HEK293 (cell line): ENCODE measurements around the gene DIDO1.

Source experiments
- BCL11A ChIP-seq: fragments of 450-650 bp; formaldehyde crosslinking; IDR thresholded peaks from 2 replicates; pipeline ENCODE4 v1.5.1; 2016; ENCODE audit warnings: low read depth, missing biosample characterization, missing genetic modification characterization
- CTCF ChIP-seq: fragments of 450-650 bp; formaldehyde crosslinking; IDR thresholded peaks from 2 replicates; pipeline ENCODE4 v1.5.1; 2016; ENCODE audit warnings: missing biosample characterization, missing genetic modification characterization
- ZNF10 ChIP-seq: fragments of 450-650 bp; formaldehyde crosslinking; IDR thresholded peaks from 2 replicates; pipeline ENCODE4 v1.5.1; 2017; ENCODE audit warnings: missing biosample characterization, missing genetic modification characterization
- ZNF24 ChIP-seq: fragments of 450-650 bp; formaldehyde crosslinking; IDR thresholded peaks from 2 replicates; pipeline ENCODE4 v1.5.1; 2016; ENCODE audit warnings: missing biosample characterization, missing genetic modification characterization
- ZNF48 ChIP-seq: fragments of 450-650 bp; formaldehyde crosslinking; IDR thresholded peaks from 2 replicates; pipeline ENCODE4 v1.5.1; 2016; ENCODE audit warnings: missing biosample characterization, missing genetic modification characterization
- ZXDB ChIP-seq: fragments of 450-650 bp; formaldehyde crosslinking; IDR thresholded peaks from 2 replicates; pipeline ENCODE4 v1.5.1; 2016; ENCODE audit warnings: missing biosample characterization, missing genetic modification characterization

DNA sequence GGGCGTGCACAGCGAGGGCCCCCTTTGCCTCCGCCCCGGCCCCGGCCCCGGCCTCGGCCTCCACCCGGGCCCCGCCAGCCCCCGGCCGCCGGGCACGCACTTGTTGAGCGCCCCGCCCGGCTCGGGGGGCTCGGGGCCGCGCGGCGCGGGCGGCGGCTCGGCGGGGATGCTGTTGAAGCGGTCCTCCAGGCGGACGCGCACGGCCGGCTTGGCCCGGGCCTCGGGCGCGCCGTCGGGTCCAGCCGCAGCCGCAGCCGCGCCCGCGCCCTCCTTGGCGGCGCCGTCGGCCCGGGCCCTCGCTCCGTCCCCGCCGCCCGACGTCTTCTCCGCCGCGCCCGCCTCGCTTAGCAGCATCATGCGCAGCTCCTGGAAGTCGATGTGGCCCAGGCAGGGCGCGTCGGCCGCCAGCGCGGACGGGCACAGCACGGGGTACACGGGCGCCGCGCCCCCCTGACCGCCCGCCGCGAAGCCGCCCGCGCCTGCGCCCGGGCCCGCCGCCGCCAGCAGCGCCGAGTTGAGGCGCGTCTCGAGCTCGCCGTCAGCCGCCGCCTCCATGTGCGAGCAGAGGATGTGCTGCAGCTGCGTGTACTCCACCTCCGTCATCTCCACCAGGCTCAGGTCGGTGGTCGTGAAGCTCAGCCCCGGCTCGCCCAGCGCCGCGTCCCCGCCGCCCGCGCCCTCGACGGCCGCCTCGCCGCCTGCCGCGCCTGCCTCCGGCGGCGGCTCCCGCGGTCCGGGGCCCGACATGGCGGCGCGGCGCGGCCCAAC, 65.2 kb downstream of the DIDO1 start:
- TF ChIP-seq ZNF24 (no peak), ZXDB (tag by site-specific recombination) (no peak), ZNF48 (tag by site-specific recombination) (no peak), ZNF10 (tag by site-specific recombination) (no peak), CTCF (tag by site-specific recombination) (no peak), BCL11A (no peak)
